Kidney (tissue), 14 donors: ENCODE results near the gene OR2M7. TPM values are rescaled to one million over a fixed set of nuclear protein-coding genes. Genes with fewer than 3 reads are reported as not detected.

Experiments used
- DNase-seq, 5 donors: peaks; one replicate each; pipeline ENCODE4 v3.0.0-alpha.2; 2013 to 2020
- FAIRE-seq: peaks from 2 replicates; lab custom pipeline; 2012; peaks lifted over from hg19 to GRCh38; lab: Jason Lieb, UNC
- H3K27ac ChIP-seq, 2 donors: one replicate each; pipeline ENCODE4 v1.7.0; 2013; ENCODE audit warnings: low read depth in 2 of 2, low read length in 2 of 2, inconsistent platforms in 1 of 2
- H3K27me3 ChIP-seq: one replicate; pipeline ENCODE4 v1.7.1; 2013; ENCODE audit warnings: low read length, inconsistent platforms; ENCODE audit not compliant: control insufficient read depth, insufficient read depth
- H3K36me3 ChIP-seq, 3 donors: one replicate each; pipeline versions ENCODE4 v1.7.0 to v1.7.1; 2013; ENCODE audit warnings: low read length in 3 of 3, control low read depth in 1 of 3, inconsistent platforms in 1 of 3; ENCODE audit not compliant: insufficient read depth in 3 of 3, control insufficient read depth in 2 of 3
- H3K4me1 ChIP-seq, 3 donors: one replicate each; pipeline versions ENCODE4 v1.7.0 to v1.7.1; 2013; ENCODE audit warnings: low read length in 3 of 3, inconsistent platforms in 1 of 3, low read depth in 1 of 3; ENCODE audit not compliant: control insufficient read depth in 2 of 3, insufficient read depth in 2 of 3
- H3K4me3 ChIP-seq, 3 donors: one replicate each; pipeline versions ENCODE4 v1.7.0 to v1.8.1; 2013; ENCODE audit warnings: low read length in 3 of 3, control low read depth in 1 of 3, inconsistent platforms in 1 of 3
- H3K9ac ChIP-seq, 3 donors: one replicate each; pipeline versions ENCODE4 v1.7.0 to v1.7.1; 2013; ENCODE audit warnings: low read length in 3 of 3, control low read depth in 1 of 3, inconsistent platforms in 1 of 3
- H3K9me3 ChIP-seq, 3 donors: one replicate each; pipeline versions ENCODE4 v1.7.0 to v1.7.1; 2013; ENCODE audit warnings: low read length in 3 of 3, control low read depth in 1 of 3, inconsistent platforms in 1 of 3; ENCODE audit not compliant: control insufficient read depth in 2 of 3, insufficient read depth in 1 of 3
- CTCF ChIP-seq: IDR thresholded peaks from 3 replicates; pipeline ENCODE4 v1.5.1; 2012; ENCODE audit warnings: mild to moderate bottlenecking, moderate library complexity, borderline replicate concordance; ENCODE audit not compliant: insufficient read depth; ENCODE audit errors: extremely low read depth
- intact Hi-C: fragments of 100-400 bp; cut with DNase I; formaldehyde crosslinking; loops from one replicate; pipeline ENCODE4 v1.11.1; 2022
- polyA plus RNA-seq: library from polyadenylated mRNA; stranded (reverse); fragments of 350-450 nt; fragmentation: Illumina TruSeq; extraction: RNeasy Lipid Tissue Mini Kit (QIAGEN cat#74804); gene quantifications from one replicate; pipeline ENCODE4 v1.2.3, GENCODE V29; 2014; ENCODE audit warnings: low read depth, low replicate concordance; ENCODE audit not compliant: insufficient read depth
- total RNA-seq: library from RNA; stranded (reverse); fragmentation: NEBNext Ultra II Directional; extraction: Animal tissue kit (Norgen Biotek cat#: 25700); gene quantifications from one replicate; pipeline ENCODE4 v1.2.1, GENCODE V29; 2021
- donor health status: control.
- donor health status: control.
- donor health status: control.
- donor health status: control.
- donor health status: control.
- donor health status: DM: yes; HTN: yes; CAD: no.
- donor health status: Normal renal cell carcinoma (clear cell type).

OR2M7 gene
- total and polyA plus RNA-seq, 2 donors from 2014 or later, result not detected

DNA sequence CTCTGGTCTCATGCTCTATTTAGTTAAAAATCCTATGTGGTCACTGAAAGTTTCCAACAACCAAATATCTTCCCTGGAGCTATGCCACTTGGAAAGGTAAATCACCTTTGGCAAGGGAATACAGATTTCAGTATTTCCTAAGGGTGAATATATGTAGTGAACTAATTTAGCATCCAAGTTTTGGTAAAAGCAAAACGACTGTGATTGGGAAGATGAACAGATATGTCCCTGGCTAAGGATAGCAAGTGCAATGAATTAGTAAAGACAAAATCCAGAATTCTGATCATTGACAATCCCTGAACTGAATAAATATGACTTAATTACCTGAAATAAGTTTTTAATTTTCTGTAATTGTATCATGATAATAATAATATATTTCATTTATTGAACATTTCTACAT is 46.5 kb downstream of the OR2M7 start, which contains the start of gene OR2T33:
Gene OR2T33 (minus strand): TSS at position 101 of the 400 bp plus-strand sequence. CDS start 4,162 bp downstream, outside the sequence.
- Histone ChIP-seq H3K4me1 (no peaks in the 10 kb centered on the region), H3K9me3 (no peaks in the 10 kb centered on the region), H3K27me3 (no peaks in the 10 kb centered on the region), H3K9ac (no peak within 1 kb of the TSS), H3K27ac (no peak within 1 kb of the TSS), H3K36me3 (no peaks in the 10 kb centered on the region), H3K4me3 (no peak within 1 kb of the TSS)
- no peak for TF ChIP-seq CTCF
- DNase-seq, result no peak
- no peak for FAIRE-seq
- intact Hi-C loops, result no loop called here

Other genes with a start within 250 kb of the OR2M7 start
- gene OR2L13, start 229.4 kb downstream of the OR2M7 start, total RNA-seq, result not detected
- not detected for gene OR2L13, start 229.4 kb downstream of the OR2M7 start, polyA plus RNA-seq
- not detected for gene OR2M5, start 179.4 kb downstream of the OR2M7 start, total RNA-seq
- gene OR2M5, start 179.4 kb downstream of the OR2M7 start, polyA plus RNA-seq, result not detected
- not detected for gene OR2M2, start 149.7 kb downstream of the OR2M7 start, total RNA-seq
- not detected for gene OR2M2, start 149.7 kb downstream of the OR2M7 start, polyA plus RNA-seq
- gene OR2M3, start 127.3 kb downstream of the OR2M7 start, total RNA-seq, result not detected
- not detected for gene OR2M3, start 127.3 kb downstream of the OR2M7 start, polyA plus RNA-seq
- not detected for gene OR2M4, start 93.2 kb downstream of the OR2M7 start, total RNA-seq
- gene OR2M4, start 93.2 kb downstream of the OR2M7 start, polyA plus RNA-seq, result not detected
- not detected for gene OR2T33, start 46.6 kb downstream of the OR2M7 start, total RNA-seq
- not detected for gene OR2T33, start 46.6 kb downstream of the OR2M7 start, polyA plus RNA-seq
- not detected for gene OR2T12, start 21.1 kb downstream of the OR2M7 start, total RNA-seq
- gene OR2T12, start 21.1 kb downstream of the OR2M7 start, polyA plus RNA-seq, result not detected
- gene OR14C36, start 24.2 kb upstream of the OR2M7 start, total RNA-seq, result not detected
- gene OR14C36, start 24.2 kb upstream of the OR2M7 start, polyA plus RNA-seq, result not detected
- not detected for gene OR2T4, start 37.1 kb upstream of the OR2M7 start, total RNA-seq
- gene OR2T4, start 37.1 kb upstream of the OR2M7 start, polyA plus RNA-seq, result not detected
- gene OR2T6, start 51.2 kb upstream of the OR2M7 start, total RNA-seq, result not detected
- not detected for gene OR2T6, start 51.2 kb upstream of the OR2M7 start, polyA plus RNA-seq
- not detected for gene OR2T1, start 78.5 kb upstream of the OR2M7 start, total RNA-seq
- gene OR2T1, start 78.5 kb upstream of the OR2M7 start, polyA plus RNA-seq, result not detected
- gene OR2T2, start 121.1 kb upstream of the OR2M7 start, total RNA-seq, result 0.28 TPM
- gene OR2T2, start 121.1 kb upstream of the OR2M7 start, polyA plus RNA-seq, result not detected
- gene OR2T3, start 148.8 kb upstream of the OR2M7 start, total RNA-seq, result not detected
- gene OR2T3, start 148.8 kb upstream of the OR2M7 start, polyA plus RNA-seq, result not detected
- 0.09 TPM for gene OR2T5, start 164.0 kb upstream of the OR2M7 start, total RNA-seq
- gene OR2T5, start 164.0 kb upstream of the OR2M7 start, polyA plus RNA-seq, result not detected
- gene OR2G6, start 183.5 kb upstream of the OR2M7 start, total RNA-seq, result 0.06 TPM
- 0.09 TPM for gene OR2G6, start 183.5 kb upstream of the OR2M7 start, polyA plus RNA-seq
- not detected for gene OR2T29, start 238.2 kb upstream of the OR2M7 start, total RNA-seq
- gene OR2T29, start 238.2 kb upstream of the OR2M7 start, polyA plus RNA-seq, result not detected